ENCODE results near the gene SREBF2.

DNA sequence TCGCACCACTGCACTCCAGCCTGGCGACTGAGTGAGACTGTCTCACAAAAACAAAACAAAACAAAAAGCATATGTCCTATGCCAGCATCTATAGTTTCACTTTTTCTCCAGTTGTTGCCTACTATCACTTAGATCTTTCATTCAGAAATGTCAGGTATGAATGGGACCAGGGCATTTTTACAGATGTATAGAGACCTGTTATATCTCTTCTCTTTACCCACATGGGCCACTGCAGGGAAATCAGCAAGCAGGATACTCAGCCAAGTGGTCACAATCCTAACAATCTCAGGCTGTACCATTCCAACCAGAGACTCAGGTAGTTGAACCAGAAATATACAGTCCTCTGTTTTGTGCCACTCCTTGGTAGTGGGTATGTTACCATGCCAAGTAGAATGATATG, 16.0 kb upstream of the SREBF2 start:
- TF ChIP-seq RAD21 (IDR thresholded peaks at IDR 0.05; ENCODE audit: low read depth), result no peak
- TF ChIP-seq YY1 (IDR thresholded peaks at IDR 0.05; ENCODE audit: extremely low read depth, insufficient replicate concordance, low read depth, low read length), result no peak
- no peak for TF ChIP-seq EZH2phosphoT487 (IDR thresholded peaks at IDR 0.05; ENCODE audit: borderline replicate concordance)
- TF ChIP-seq CTCF (IDR thresholded peaks at IDR 0.05 in 2 of 3, conservative IDR thresholded peaks at IDR 0.05 in 1 of 3; ENCODE audit: borderline replicate concordance in 1 of 3, insufficient read depth in 1 of 3, low read depth in 2 of 3, low read length in 2 of 3), result no peak
- TF ChIP-seq REST (IDR thresholded peaks at IDR 0.05; ENCODE audit: low read depth), result no peak
- TF ChIP-seq POLR2AphosphoS5 (IDR thresholded peaks at IDR 0.05; ENCODE audit: low read depth, low read length), result no peak
- no peak for TF ChIP-seq ZNF274 (IDR thresholded peaks at IDR 0.05; ENCODE audit: low read depth, low read length)
- TF ChIP-seq ZFX (IDR thresholded peaks at IDR 0.05), result no peak
- no peak for TF ChIP-seq EGR1 (IDR thresholded peaks at IDR 0.05; ENCODE audit: low read depth)
- no peak for TF ChIP-seq POLR2A (IDR thresholded peaks at IDR 0.05; ENCODE audit: borderline replicate concordance, extremely low read depth, insufficient read depth, insufficient read length)
- TF ChIP-seq SRF (IDR thresholded peaks at IDR 0.05; ENCODE audit: low read depth), result no peak
- no peak for TF ChIP-seq ZBTB33 (IDR thresholded peaks at IDR 0.05; ENCODE audit: extremely low read depth, insufficient replicate concordance, low read length)
- no peak for TF ChIP-seq EZH2 (IDR thresholded peaks at IDR 0.05)
- no peak for TF ChIP-seq SIN3A (IDR thresholded peaks at IDR 0.05; ENCODE audit: low read depth)
